Cerebellar nuclear complex (tissue), 1 donor: ENCODE data around the gene SHROOM4.

Source experiments
- DNase-seq, 2 experiments: peaks; one replicate each; lab custom pipeline; 2025; lab: John Stamatoyannopoulos, UW

Gene SHROOM4, protein sequence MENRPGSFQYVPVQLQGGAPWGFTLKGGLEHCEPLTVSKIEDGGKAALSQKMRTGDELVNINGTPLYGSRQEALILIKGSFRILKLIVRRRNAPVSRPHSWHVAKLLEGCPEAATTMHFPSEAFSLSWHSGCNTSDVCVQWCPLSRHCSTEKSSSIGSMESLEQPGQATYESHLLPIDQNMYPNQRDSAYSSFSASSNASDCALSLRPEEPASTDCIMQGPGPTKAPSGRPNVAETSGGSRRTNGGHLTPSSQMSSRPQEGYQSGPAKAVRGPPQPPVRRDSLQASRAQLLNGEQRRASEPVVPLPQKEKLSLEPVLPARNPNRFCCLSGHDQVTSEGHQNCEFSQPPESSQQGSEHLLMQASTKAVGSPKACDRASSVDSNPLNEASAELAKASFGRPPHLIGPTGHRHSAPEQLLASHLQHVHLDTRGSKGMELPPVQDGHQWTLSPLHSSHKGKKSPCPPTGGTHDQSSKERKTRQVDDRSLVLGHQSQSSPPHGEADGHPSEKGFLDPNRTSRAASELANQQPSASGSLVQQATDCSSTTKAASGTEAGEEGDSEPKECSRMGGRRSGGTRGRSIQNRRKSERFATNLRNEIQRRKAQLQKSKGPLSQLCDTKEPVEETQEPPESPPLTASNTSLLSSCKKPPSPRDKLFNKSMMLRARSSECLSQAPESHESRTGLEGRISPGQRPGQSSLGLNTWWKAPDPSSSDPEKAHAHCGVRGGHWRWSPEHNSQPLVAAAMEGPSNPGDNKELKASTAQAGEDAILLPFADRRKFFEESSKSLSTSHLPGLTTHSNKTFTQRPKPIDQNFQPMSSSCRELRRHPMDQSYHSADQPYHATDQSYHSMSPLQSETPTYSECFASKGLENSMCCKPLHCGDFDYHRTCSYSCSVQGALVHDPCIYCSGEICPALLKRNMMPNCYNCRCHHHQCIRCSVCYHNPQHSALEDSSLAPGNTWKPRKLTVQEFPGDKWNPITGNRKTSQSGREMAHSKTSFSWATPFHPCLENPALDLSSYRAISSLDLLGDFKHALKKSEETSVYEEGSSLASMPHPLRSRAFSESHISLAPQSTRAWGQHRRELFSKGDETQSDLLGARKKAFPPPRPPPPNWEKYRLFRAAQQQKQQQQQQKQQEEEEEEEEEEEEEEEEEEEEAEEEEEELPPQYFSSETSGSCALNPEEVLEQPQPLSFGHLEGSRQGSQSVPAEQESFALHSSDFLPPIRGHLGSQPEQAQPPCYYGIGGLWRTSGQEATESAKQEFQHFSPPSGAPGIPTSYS (N-terminal part only)

DNA sequence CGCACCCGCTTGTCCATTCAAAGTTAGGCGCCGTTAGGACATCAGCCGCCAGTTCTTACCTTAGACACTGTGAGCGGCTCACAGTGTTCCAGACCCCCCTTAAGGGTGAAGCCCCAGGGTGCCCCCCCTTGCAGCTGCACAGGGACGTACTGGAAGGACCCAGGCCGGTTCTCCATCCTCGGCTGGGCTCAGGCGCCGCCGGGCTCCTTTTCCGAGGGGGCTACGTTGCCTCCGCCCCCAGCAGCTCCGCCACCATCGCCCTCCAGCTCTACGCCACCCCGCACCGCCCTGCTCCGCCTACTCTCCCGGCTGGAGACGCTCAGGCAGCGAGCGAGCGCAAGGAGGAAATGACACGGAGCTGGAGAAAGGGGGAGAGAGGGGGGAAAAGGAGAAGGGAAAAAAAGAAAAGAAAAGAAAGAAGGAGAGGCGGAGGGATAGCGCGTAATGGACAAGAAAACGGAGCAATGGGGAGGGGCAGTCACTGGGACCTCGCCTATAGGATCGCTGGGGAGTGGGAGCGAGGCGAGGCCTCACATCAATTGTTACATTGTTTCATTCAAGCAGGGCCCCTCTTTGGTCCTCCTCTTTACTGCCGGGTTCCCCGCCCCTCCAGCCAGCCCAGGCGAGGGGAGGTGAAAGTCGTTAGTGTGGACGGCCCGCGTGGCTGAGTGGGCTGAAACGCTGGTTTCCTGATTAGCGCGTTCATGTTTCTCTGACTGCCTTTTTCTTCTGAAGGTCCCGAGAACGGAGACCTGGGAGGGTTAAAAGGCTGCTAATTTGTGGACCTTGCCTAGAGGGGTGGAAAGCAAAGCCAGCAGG, at the start of gene SHROOM4:
SHROOM4 (minus strand) TSS at position 352 of the 819 bp plus-strand sequence; CDS start at position 176, 176 bp downstream.
- no peak for DNase-seq

GRCh38 chrX:50863471-50863870, 49.5 kb upstream of the SHROOM4 start:
- DNase-seq, result no peak

- DNase-seq, result no peak
These were observed 46.5 kb upstream of the SHROOM4 start for GRCh38 chrX:50860518-50860917.

- DNase-seq, result no peak
These were observed 44.6 kb upstream of the SHROOM4 start for GRCh38 chrX:50858548-50858947.

- DNase-seq, result no peak
These were observed 39.4 kb upstream of the SHROOM4 start for GRCh38 chrX:50853399-50853798.

DNA sequence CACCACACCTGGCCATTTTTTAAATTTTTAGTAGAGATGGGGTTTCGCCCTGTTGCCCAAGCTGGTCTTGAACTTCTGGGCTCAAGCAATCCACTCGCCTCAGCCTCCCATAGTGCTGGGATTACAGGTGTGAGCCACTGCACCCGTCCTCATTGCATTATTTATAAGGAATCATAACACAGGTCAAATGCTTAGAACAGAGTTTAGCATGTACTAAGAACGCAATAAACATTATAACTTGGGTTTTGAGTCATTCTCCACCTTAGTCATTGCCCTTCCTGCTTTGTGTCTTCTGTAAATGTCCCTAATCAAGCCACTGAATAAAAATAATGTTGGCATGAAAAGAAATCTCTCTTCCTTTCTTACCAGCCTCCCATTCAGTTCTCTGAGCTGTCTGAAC, 38.5 kb upstream of the SHROOM4 start:
- DNase-seq, result no peak

DNA sequence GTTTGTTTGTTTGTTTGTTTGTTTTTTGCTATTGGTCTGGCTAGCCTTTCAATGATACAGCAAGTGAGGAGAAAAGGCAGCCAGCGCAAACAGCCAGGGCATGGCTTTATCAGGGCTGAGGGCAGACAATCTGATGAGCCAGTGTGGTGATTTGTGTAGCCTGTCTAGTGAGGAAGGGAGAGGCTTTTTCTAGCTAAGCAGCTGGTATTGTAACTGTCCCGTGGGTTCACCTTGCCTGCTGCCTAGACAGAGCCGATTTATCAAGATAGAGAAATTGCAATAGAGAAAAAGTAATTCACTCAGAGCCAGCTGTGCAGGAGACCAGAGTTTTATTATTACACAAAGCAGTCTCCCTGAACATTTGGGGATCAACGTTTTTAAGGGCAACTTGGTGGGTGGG, 28.2 kb upstream of the SHROOM4 start:
- no peak for DNase-seq

- DNase-seq, result no peak
These were observed 25.7 kb upstream of the SHROOM4 start for GRCh38 chrX:50839730-50840129.

GRCh38 chrX:50838820-50839600, 25.0 kb upstream of the SHROOM4 start:
- DNase-seq, result no peak

DNA sequence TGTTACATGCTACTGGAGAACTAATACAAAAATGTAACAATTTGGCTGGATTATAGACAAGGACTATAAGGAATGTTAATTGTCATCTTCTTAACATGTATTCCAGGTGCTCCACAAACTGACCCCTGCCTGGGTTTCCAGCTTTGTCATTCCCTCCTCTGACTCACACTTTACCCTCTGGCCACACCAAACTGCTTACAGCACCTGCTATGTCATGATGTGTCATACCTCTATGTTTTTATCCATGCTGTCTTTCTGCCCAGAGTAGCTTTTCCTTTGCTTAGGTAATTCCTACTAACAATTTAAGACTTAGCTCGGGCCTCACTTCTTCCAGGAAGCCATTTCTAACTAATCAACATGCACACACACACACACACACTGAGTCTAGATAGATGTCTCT, 14.0 kb upstream of the SHROOM4 start:
- DNase-seq, result no peak

- no peak for DNase-seq
These were observed 11.8 kb upstream of the SHROOM4 start for GRCh38 chrX:50825825-50826224.

GRCh38 chrX:50818986-50819385, 5.0 kb upstream of the SHROOM4 start:
- DNase-seq, result no peak

DNA sequence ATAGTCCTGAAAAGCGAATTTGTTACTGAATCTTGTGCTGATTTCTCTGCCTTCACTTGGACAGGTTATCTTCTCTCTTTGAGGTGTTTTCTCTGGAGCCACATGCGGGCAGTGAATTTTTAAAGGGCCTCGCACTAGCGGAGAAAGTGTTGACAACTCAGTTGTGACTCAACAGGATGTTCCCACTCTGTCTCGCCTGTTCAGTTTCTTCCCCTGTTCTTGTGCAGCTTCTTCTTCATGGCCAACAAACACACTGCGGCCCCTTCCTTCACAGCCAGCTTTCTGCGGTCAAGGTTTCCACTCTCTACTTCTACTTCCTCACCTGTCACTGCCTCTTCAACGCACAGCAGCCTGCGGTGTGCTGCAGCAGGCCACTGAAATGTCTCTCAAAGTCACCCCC, 1.1 kb upstream of the SHROOM4 start:
- no peak for DNase-seq

DNA sequence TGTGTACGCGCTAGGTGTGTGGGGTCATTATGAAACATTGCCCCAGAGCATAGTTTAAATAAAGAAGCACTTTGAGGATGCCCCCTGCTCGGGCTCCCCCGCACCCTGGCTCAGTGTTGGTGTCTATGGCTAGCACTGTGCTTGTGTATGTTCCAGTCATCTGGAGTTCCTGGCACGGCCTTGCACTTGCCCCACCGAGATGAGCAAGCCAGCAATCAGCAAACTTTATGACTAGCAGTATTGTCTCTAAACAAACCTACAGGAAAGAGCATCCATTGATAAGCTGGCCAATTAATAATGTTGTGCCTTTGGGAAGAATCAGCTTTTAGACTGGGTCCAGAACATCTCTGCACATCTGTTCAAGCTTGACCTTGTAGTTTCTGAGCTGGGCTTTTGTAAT, 707 bp upstream of the SHROOM4 start:
- no peak for DNase-seq

DNA sequence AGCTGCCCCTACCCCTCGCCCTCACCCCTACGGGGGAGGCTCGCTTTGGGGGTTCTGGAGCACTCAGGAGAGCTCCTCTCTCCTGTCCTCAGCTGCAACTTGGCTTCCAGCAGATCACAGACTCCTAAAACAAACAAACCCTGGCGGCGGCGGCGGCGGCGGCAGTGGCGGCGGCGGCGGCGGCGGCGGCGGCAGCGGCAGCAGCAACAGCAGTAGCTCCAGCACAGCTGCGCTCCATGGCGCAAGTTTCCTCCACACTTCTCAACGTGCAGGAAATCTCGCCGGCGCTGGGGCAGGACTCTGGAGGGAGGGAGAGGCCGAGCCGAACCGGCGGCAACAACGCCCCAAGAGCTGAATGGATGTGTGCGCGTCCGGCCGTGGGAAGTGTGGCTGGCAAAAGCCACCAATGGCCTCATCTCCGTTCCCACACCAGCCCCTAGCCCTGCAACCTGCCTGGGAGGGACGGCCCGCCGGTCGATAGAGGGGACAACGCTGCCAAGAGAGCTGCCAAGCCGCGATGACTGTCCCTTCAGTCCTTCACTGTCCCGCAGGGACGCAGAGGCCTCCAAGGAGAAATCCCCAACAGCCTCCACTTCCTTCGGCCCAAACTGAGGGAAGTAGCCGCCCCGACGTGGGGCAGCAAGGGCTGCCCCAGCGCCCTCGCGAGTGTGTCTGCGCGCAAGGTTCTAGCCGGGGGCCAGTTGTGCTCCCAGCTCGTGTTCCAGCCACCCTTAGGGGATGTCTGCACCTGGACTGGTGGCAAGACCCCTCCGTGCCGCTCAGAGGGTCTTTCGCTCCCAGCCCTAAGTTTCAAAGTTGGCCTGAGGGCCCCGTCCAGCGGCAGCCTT, 775 bp downstream of the SHROOM4 start:
- no peak for DNase-seq

- no peak for DNase-seq
These were observed 8.7 kb downstream of the SHROOM4 start for GRCh38 chrX:50805276-50805675.

DNA sequence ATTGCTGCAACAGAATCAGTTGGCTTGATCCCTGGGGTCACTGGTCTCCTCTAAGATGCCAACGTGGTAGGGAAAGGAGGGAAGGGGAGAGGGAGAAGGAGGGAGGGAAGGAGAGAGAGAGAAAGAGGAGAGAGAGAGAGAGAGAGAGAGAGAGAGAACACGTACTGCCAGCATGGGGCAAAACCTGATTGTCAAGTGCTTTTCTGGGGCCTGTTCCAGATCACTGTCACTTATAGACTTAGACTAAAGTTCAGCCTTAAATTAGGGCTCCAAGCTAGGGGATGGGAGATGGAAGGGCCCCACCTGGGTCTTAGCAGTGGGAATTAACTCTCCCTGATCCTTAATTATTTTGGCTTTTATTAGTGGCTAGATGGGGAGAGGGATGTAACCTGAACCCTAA, 12.9 kb downstream of the SHROOM4 start:
- DNase-seq, result no peak

- DNase-seq, result no peak
These were observed 14.4 kb downstream of the SHROOM4 start for GRCh38 chrX:50799531-50799961.

- DNase-seq, result no peak
These were observed 15.2 kb downstream of the SHROOM4 start for GRCh38 chrX:50798783-50799182.

DNA sequence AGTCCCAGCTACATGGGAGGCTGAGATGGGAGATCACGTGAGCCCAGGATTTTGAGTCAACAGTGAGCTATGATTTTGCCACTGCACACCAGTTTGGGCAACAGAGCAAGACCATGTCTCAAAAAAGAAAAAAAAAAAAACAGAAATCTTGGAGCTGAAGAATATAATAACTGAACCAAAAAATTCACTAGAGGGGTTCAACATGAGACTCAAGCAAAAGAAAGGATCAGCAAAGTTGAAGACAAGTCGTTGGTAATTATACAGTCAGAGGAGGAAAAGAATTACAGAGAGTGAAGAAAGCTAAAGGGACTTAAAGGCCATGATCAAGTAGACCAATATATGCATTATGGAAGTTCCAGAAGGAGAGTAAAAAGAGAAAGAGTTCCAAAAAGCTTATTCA, 26.9 kb downstream of the SHROOM4 start:
- no peak for DNase-seq
